Measurements from ENCODE around the gene CHRNA1. TPM values are rescaled to one million over a fixed set of nuclear protein-coding genes. Genes with fewer than 3 reads are reported as not detected.

Gene CHRNA1
- total RNA-seq (not detected), polyA plus RNA-seq (ENCODE audit: insufficient read length in 6 of 6) (under 1 TPM; 0.14 to 0.61 (median 0.28) TPM)
- long read RNA-seq, donor 1: 0 reads
- long read RNA-seq, donor 2: 0 reads
- long read RNA-seq, donor 3: 0 reads
- long read RNA-seq, donor 4: 0 reads
- long read RNA-seq, donor 5: 0 reads
- long read RNA-seq, donor 6: 0 reads
- long read RNA-seq, donor 7: 0 reads
- long read RNA-seq, donor 8: 0 reads
- long read RNA-seq, donor 9: 0 reads
- long read RNA-seq, donor 10: 0 reads
- long read RNA-seq, donor 11: 0 reads
- long read RNA-seq, donor 12: 0 reads

DNA sequence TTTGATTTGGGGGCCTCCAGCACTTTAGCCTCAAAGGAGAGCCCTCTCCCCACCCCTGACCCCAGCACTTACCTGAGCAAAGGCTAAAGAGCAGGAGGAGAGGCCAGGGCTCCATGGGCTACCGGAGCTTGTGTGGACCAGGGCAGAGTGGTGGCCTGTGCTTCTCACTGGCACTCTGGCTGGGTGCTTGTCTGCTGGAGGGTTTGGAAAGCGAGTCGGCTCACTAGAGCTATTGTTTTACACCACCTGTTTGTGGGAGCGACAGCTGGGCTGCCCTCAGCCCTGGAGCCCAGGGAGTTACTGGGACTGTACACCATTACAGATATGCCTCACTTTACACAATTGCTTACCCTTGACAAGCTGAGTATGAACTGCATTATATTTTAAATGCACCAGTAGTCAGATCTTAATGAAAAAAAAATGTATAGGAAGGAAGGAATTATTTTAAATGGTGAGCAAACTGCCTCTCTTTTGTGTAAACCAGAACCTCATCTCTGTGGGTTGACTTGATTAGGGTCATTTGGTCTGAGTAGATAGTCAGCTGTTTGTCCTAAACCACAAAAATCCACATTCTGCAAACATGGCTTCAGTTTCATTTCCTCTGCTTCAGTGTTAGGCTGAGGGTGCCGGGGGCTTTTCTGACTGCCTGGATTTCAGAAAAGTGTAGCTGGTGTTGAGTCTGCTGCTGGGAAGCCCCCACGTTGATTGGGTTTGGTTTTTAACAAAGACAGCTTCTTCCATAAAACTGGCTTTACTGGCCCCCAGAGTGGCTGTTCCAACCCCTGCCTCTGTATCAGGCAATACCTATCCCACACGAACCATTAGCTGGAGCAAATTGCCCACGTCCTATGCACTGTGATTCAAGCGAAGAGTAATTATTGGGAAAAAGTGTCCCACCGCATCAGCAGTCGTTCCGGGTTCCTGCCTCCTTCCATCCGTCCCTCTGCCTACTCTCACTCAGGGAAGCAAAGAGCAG lies at the start of gene CHRNA1:
TSS of gene CHRNA1 (minus strand) at position 193 of the 976 bp plus-strand sequence. CDS start at position 115, 78 bp downstream.
- intact Hi-C loops (cut with DNase I): no loop called here
- DNase-seq: no peak
- ATAC-seq: peak; percentile 39

DNA sequence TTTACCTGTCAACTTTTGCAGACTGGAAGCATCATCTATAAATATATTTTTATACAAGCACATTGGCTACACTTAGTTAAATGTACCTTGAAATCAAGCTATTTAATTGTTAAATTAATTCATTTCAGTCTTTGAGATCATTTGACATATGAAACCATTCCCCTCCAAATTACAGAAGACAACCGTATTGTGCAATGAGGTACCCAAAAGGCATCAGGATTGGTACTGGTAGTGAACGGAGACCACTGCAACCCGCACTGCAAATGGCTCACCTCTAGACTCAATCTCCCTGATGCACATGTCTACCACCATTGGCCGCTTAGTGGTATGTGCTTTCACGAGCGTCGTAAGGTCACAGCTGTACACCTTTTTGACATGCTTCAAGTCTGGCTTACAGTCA lies 47.8 kb upstream of the CHRNA1 start:
- ATAC-seq (no peak), DNase-seq (no peak)
- Histone ChIP-seq H3K9me3 (no peaks in the 10 kb centered on the region), H3K36me3 (no peaks in the 10 kb centered on the region), H3K27me3 (no peaks in the 10 kb centered on the region), H3K4me1 (no peaks in the 10 kb centered on the region), H3K4me3 (no peak overlapping the region), H3K27ac (no peak overlapping the region)
- TF ChIP-seq, protein P1, sequence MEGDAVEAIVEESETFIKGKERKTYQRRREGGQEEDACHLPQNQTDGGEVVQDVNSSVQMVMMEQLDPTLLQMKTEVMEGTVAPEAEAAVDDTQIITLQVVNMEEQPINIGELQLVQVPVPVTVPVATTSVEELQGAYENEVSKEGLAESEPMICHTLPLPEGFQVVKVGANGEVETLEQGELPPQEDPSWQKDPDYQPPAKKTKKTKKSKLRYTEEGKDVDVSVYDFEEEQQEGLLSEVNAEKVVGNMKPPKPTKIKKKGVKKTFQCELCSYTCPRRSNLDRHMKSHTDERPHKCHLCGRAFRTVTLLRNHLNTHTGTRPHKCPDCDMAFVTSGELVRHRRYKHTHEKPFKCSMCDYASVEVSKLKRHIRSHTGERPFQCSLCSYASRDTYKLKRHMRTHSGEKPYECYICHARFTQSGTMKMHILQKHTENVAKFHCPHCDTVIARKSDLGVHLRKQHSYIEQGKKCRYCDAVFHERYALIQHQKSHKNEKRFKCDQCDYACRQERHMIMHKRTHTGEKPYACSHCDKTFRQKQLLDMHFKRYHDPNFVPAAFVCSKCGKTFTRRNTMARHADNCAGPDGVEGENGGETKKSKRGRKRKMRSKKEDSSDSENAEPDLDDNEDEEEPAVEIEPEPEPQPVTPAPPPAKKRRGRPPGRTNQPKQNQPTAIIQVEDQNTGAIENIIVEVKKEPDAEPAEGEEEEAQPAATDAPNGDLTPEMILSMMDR (IDR thresholded peaks at IDR 0.05): no peak
- intact Hi-C loops (cut with DNase I): no loop called here

More for the DNA sequence above, at the start of gene CHRNA1:
- H3K27me3 ChIP-seq: no peaks in the 10 kb centered on the region
- H3K27ac ChIP-seq: no peak within 1 kb of the TSS
- H3K4me1 ChIP-seq: no peaks in the 10 kb centered on the region
- no peaks in the 10 kb centered on the region for H3K9me3 ChIP-seq
- TF ChIP-seq, protein P1 (IDR thresholded peaks at IDR 0.05): no peak
- H3K36me3 ChIP-seq: no peaks in the 10 kb centered on the region
- H3K4me3 ChIP-seq: no peak within 1 kb of the TSS

DNA sequence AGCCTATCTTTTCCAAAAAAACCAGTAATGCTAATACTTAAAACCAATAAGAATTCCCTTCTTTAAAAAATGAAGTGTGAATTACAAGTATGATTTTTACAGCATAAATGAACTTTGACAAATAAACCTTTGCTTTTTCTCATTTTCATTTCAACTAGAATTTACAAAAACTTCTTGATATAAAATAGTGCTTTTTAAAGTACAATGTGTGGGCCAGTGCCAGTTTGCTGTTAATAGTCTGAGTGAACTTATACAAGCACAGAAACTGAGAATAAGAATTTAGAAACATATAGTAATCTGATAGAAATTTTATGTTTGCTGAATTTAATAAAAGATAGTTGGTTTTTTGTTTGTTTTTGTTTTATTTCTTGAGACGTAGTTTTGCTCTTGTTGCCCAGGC lies 43.7 kb upstream of the CHRNA1 start:
- H3K36me3 ChIP-seq: no peaks in the 10 kb centered on the region
- no peaks in the 10 kb centered on the region for H3K27me3 ChIP-seq
- no peaks in the 10 kb centered on the region for H3K4me1 ChIP-seq
- ATAC-seq (no peak), DNase-seq (no peak)
- no peak overlapping the region for H3K4me3 ChIP-seq
- peak overlapping the region in 1 of 2 donors; percentile 46 for H3K27ac ChIP-seq
- no peaks in the 10 kb centered on the region for H3K9me3 ChIP-seq
- TF ChIP-seq, protein P1 (IDR thresholded peaks at IDR 0.05): no peak
- intact Hi-C loops (cut with DNase I): no loop called here

DNA sequence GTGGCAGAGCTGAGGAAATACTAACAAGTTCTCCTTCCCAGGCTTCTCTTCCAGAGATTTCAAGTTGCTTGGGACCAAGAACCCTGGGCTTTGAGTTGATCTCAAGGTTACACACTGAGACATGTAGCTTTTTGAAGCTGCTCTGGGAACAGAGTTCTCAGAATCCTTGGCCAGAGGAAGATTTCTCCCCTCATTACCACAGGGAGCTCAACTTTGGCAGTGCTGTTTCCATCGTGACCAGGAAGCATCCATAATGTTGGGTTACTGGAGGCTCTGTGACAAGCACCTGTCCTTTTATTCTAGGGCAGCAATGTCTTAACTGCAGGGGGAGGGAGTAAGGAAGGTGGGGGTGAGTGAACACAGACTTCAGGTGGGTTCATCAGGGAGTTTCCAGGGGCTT lies 41.5 kb upstream of the CHRNA1 start:
- H3K27me3 ChIP-seq: no peaks in the 10 kb centered on the region
- no peaks in the 10 kb centered on the region for H3K36me3 ChIP-seq
- intact Hi-C loops (cut with DNase I): no loop called here
- no peaks in the 10 kb centered on the region for H3K4me1 ChIP-seq
- DNase-seq: no peak
- no peaks in the 10 kb centered on the region for H3K9me3 ChIP-seq
- H3K27ac ChIP-seq: no peak overlapping the region
- ATAC-seq: no peak
- TF ChIP-seq, protein P1 (IDR thresholded peaks at IDR 0.05): no peak
- no peak overlapping the region for H3K4me3 ChIP-seq

DNA sequence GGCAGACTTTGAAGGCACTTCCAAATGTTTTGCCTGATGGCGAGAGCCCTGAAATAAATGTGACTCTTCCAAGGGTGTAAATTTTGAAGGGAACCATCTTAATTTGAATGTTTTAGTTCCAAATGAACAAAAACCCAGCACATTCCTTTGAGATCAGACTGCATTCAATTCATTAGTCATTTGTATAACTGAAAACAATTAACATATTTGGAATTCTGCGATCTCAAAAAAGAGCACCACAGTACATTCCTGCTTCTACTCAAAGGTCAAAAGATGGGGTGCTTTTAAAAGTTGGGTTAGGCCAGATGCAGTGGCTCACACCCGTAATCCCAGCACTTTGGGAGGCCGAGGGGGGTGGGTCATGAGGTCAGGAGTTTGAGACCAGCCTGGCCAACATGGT lies 38.2 kb upstream of the CHRNA1 start:
- DNase-seq (no peak), ATAC-seq (no peak)
- H3K27ac ChIP-seq: no peak overlapping the region
- H3K4me3 ChIP-seq: no peak overlapping the region
- TF ChIP-seq, protein P1 (IDR thresholded peaks at IDR 0.05): no peak
- intact Hi-C loops (cut with DNase I): no loop called here
- H3K36me3 ChIP-seq: no peaks in the 10 kb centered on the region
- no peaks in the 10 kb centered on the region for H3K9me3 ChIP-seq
- no peaks in the 10 kb centered on the region for H3K4me1 ChIP-seq
- H3K27me3 ChIP-seq: no peaks in the 10 kb centered on the region

Measured in left lung (tissue), 14 donors.